HepG2 (cell line): ENCODE results near the gene GPR183. TPM values are rescaled to one million over a fixed set of nuclear protein-coding genes. Genes with fewer than 3 reads are reported as not detected.

ENCODE experiments used
- ATAC-seq: fragments of 200-7000 bp; cut with Tn5 transposase; 3 replicates; pipeline ENCODE4 v1.9.1; 2020; ENCODE audit warnings: mild to moderate bottlenecking, moderate library complexity
- BruUV-seq: library from RNA; stranded (reverse); fragments of 400-500 nt; replicated peaks from 2 replicates; lab custom pipeline; 2021; lab: Mats Ljungman, UMichigan
- CTCF ChIA-PET: fragments of 300-600 bp; formaldehyde crosslinking; extraction: SDS; loops from one replicate; lab custom pipeline; 2021; ENCODE audit warnings: low total read pairs, inconsistent platforms, low intra/inter-chr PET ratio; lab: Yijun Ruan, JAX
- POLR2A ChIA-PET: fragments of 350-600 bp; sonication (Branson Sonifier 250); formaldehyde crosslinking; loops from one replicate; lab custom pipeline; 2020; ENCODE audit warnings: antibody characterized with exemption, inconsistent platforms; lab: Yijun Ruan, JAX
- DNase-seq: peaks from one replicate; pipeline ENCODE4 v3.0.0-alpha.2; 2015; ENCODE audit warnings: low spot score
- FAIRE-seq: peaks from 3 replicates; lab custom pipeline; 2011; peaks lifted over from hg19 to GRCh38; lab: Jason Lieb, UNC
- H2AFZ ChIP-seq: one replicate; pipeline ENCODE4 v1.6.1; 2011; ENCODE audit warnings: low read length, inconsistent platforms
- H3K27ac ChIP-seq: fragments of 300-600 bp; 3 replicates; pipeline ENCODE4 v1.8.0; 2011; ENCODE audit warnings: mixed run types, mild to moderate bottlenecking, mixed read lengths, low read length, inconsistent platforms; ENCODE audit not compliant: insufficient read depth; ENCODE audit errors: extremely low read length
- H3K27me3 ChIP-seq, 2 experiments: fragments of 200-600 bp in 1 of 2; 2 replicates in 1 of 2; 3 replicates in 1 of 2; pipeline versions ENCODE4 v1.6.0 to v1.8.0; 2011; ENCODE audit warnings: low read length in 2 of 2, mild to moderate bottlenecking in 2 of 2, moderate library complexity in 2 of 2, inconsistent platforms in 1 of 2; ENCODE audit not compliant: insufficient read depth in 2 of 2, control insufficient read depth in 1 of 2
- H3K36me3 ChIP-seq, 2 experiments: fragments of 200-600 bp in 1 of 2; replicated peaks in 1 of 2; 2 replicates in 1 of 2; 3 replicates in 1 of 2; pipeline versions ENCODE4 v1.5.1 to v1.8.0; 2011; ENCODE audit warnings: low read length in 2 of 2, inconsistent platforms in 1 of 2; ENCODE audit not compliant: insufficient read depth in 2 of 2, control insufficient read depth in 1 of 2
- H3K4me1 ChIP-seq: 2 replicates; pipeline ENCODE4 v1.5.1; 2012; ENCODE audit warnings: low read length, inconsistent platforms; ENCODE audit not compliant: insufficient read depth
- H3K4me2 ChIP-seq: 2 replicates; pipeline ENCODE4 v1.6.0; 2011; ENCODE audit warnings: low read depth, low read length, inconsistent platforms
- H3K4me3 ChIP-seq, 3 experiments: fragments of 200-600 bp in 1 of 3; sonication (generic), shearing (Covaris generic) in 1 of 3; replicated peaks in 1 of 3; 2 replicates each; pipeline ENCODE4 v1.5.1; 2011 to 2016; ENCODE audit warnings: low read length in 3 of 3, inconsistent platforms in 2 of 3, low read depth in 2 of 3, mild to moderate bottlenecking in 2 of 3, control low read depth in 1 of 3, mixed read lengths in 1 of 3; ENCODE audit not compliant: insufficient read depth in 1 of 3
- H3K79me2 ChIP-seq: one replicate; pipeline ENCODE4 v1.6.1; 2011; ENCODE audit warnings: low read length, inconsistent platforms; ENCODE audit not compliant: insufficient read depth
- H3K9ac ChIP-seq: 2 replicates; pipeline ENCODE4 v1.6.0; 2011; ENCODE audit warnings: mild to moderate bottlenecking, low read depth, low read length, inconsistent platforms; ENCODE audit not compliant: insufficient read depth
- H3K9me3 ChIP-seq: 2 replicates; pipeline ENCODE4 v1.5.1; 2012; ENCODE audit warnings: mild to moderate bottlenecking, low read length
- H4K20me1 ChIP-seq: 2 replicates; pipeline ENCODE4 v1.6.0; 2011; ENCODE audit warnings: inconsistent platforms, mild to moderate bottlenecking, low read length, moderate library complexity; ENCODE audit not compliant: insufficient read depth
- CREBL2 ChIP-seq: sonication (generic); formaldehyde crosslinking; IDR thresholded peaks from 2 replicates; pipeline ENCODE4 v1.8.1; 2023; ENCODE audit warnings: missing genetic modification reagents, mild to moderate bottlenecking, borderline replicate concordance
- FOXA3 ChIP-seq: IDR thresholded peaks from 2 replicates; pipeline ENCODE4 v1.6.1; 2016; ENCODE audit warnings: missing genetic modification reagents, missing compliant biosample characterization
- FOXC1 ChIP-seq: sonication (generic); formaldehyde crosslinking; IDR thresholded peaks from 2 replicates; pipeline ENCODE4 v1.8.0; 2022; ENCODE audit warnings: mild to moderate bottlenecking, missing genetic modification reagents, borderline replicate concordance
- RCOR2 ChIP-seq: IDR thresholded peaks from 2 replicates; pipeline ENCODE4 v1.6.1; 2016; ENCODE audit warnings: missing biosample characterization, missing genetic modification reagents
- TRAFD1 ChIP-seq: sonication (generic); formaldehyde crosslinking; IDR thresholded peaks from 2 replicates; pipeline ENCODE4 v1.5.1; 2020; ENCODE audit warnings: missing genetic modification reagents, mild to moderate bottlenecking, borderline replicate concordance
- ZFYVE20 ChIP-seq: sonication (generic); formaldehyde crosslinking; IDR thresholded peaks from 2 replicates; pipeline ENCODE4 v1.8.0; 2023; ENCODE audit warnings: low read depth, mild to moderate bottlenecking, moderate library complexity, missing genetic modification reagents, borderline replicate concordance
- WGBS: methylation state at CpG from one replicate; pipeline ENCODE4 v1.1.6; 2017; ENCODE audit warnings: low lambda C conversion rate; 5-methylcytosine and 5-hydroxymethylcytosine counted together
- in situ Hi-C: cut with HindIII; loops from 2 replicates; pipeline ENCODE4 v1.10.0; 2017; ENCODE audit warnings: low pct_unique_long_range_greater_than_20kb; ENCODE audit not compliant: extremely low pct_ligation_motif_present
- intact Hi-C: fragments of 100-400 bp; cut with micrococcal nuclease; formaldehyde crosslinking; loops from one replicate; pipeline ENCODE4 v1.10.0; 2022; ENCODE audit not compliant: unreplicated experiment
- polyA plus RNA-seq, 8 experiments: library from polyadenylated mRNA; depleted of rRNA in 3 of 8; stranded (reverse) in 7 of 8; unstranded in 1 of 8; fragments of >200 nt; fragmentation: Illumina TruSeq in 4 of 8; extraction: Trizol in 4 of 8; gene quantifications; 2 replicates each; pipeline versions ENCODE4 v1.2.1 to v1.2.3, GENCODE V29; 2011 to 2016; ENCODE audit warnings: low read depth in 4 of 8, missing spikeins in 1 of 8, mixed read lengths in 1 of 8; ENCODE audit not compliant: insufficient read depth in 1 of 8
- total RNA-seq, 5 experiments: library from RNA; depleted of rRNA; stranded (reverse); fragments of >200 nt; fragmentation: Illumina TruSeq; extraction: Trizol; gene quantifications; 2 replicates each; pipeline ENCODE4 v1.2.3, GENCODE V29; 2016; ENCODE audit warnings: low read depth in 1 of 5

Gene GPR183
- total and polyA plus RNA-seq, 2 of the 13 experiments (the other 11 are each of a cell fraction or from before 2014, with no cell fraction given) = not detected

GRCh38 chr13:99299920-99300341, 7.3 kb downstream of the GPR183 start:
- CTCF ChIA-PET = no interaction called here
- no peak for ATAC-seq
- no TSS peak for BruUV-seq

More at GRCh38 chr13:99299920-99300341, 7.3 kb downstream of the GPR183 start:
- FAIRE-seq (no peak), DNase-seq (no peak)
- Histone ChIP-seq H3K79me2 (no peaks in the 10 kb centered on the region), H3K27ac (no peak overlapping the region), H3K9ac (no peak overlapping the region), H3K4me1 (no peaks in the 10 kb centered on the region), H2AFZ (no peak overlapping the region), H3K9me3 (no peaks in the 10 kb centered on the region), H3K27me3 (no peaks in the 10 kb centered on the region), H4K20me1 (no peaks in the 10 kb centered on the region), H3K36me3 (peaks cover 4 to 11% of the 10 kb centered on the region in 2 experiments; a peak in 4 of 5 replicates), H3K4me3 (no peak overlapping the region)
- POLR2A ChIA-PET = no interaction called here
- WGBS = 100% methylated on average over 4 of the region's 4 CpGs
- in situ Hi-C loops = no loop called here
- intact Hi-C loops = no loop called here
- TF ChIP-seq RCOR2 (no peak), ZFYVE20 (no peak), FOXA3 (CRISPR knock-in tag) (no peak), TRAFD1 (CRISPR knock-in tag) (no peak), CREBL2 (CRISPR knock-in tag) (no peak), FOXC1 (CRISPR knock-in tag) (no peak)
- TF ChIP-seq, all 625 proteins: peak for 0
- no peak overlapping the region for H3K4me2 ChIP-seq
